ENCODE results near the gene SENP5.

- TF ChIP-seq CTCF (IDR thresholded peaks at IDR 0.05) (no peak), POLR2A (IDR thresholded peaks at IDR 0.05) (no peak), EP300 (IDR thresholded peaks at IDR 0.05) (no peak)
Measured at GRCh38 chr3:196975349-196975748, 107.6 kb downstream of the SENP5 start.
